H1 (cell line): ENCODE data around the gene KDELR1. TPM values are rescaled to one million over a fixed set of nuclear protein-coding genes. Genes with fewer than 3 reads are reported as not detected.

Experiments
- CTCF ChIA-PET: fragments of 300-600 bp; sonication (Branson Sonifier 250); formaldehyde crosslinking; loops from one replicate; lab custom pipeline; 2021; ENCODE audit not compliant: partially characterized antibody; lab: Charles Lee
- POLR2A ChIA-PET: fragments of 300-600 bp; sonication (Branson Sonifier 250); formaldehyde crosslinking; loops from one replicate; lab custom pipeline; 2021; ENCODE audit warnings: inconsistent platforms; ENCODE audit not compliant: partially characterized antibody; lab: Charles Lee
- DNase-seq, 2 experiments: peaks; one replicate each; pipeline versions ENCODE4 v3.0.0 to v3.0.0-alpha.2; 2010 to 2022; ENCODE audit warnings: low spot score in 2 of 2, low read depth in 1 of 2, mixed read lengths in 1 of 2
- FAIRE-seq: peaks from 2 replicates; lab custom pipeline; 2011; peaks lifted over from hg19 to GRCh38; lab: Jason Lieb, UNC
- H2AFZ ChIP-seq: 2 replicates; pipeline ENCODE4 v1.8.1; 2012; ENCODE audit warnings: low read length, inconsistent platforms
- H2AK5ac ChIP-seq: 2 replicates; pipeline ENCODE4 v1.6.1; 2013; ENCODE audit warnings: low read depth, low read length
- H2BK120ac ChIP-seq: replicated peaks from 2 replicates; pipeline ENCODE3; 2013; ENCODE audit warnings: low read depth, low read length, inconsistent platforms
- H2BK12ac ChIP-seq: 2 replicates; pipeline ENCODE4 v1.6.1; 2013; ENCODE audit warnings: low read depth, low read length
- H2BK15ac ChIP-seq: 2 replicates; pipeline ENCODE4 v1.6.1; 2013; ENCODE audit warnings: low read length
- H2BK20ac ChIP-seq: 2 replicates; pipeline ENCODE4 v1.6.1; 2013; ENCODE audit warnings: low read length
- H2BK5ac ChIP-seq: 2 replicates; pipeline ENCODE4 v1.6.1; 2013; ENCODE audit warnings: low read depth, low read length
- H3K14ac ChIP-seq: 2 replicates; pipeline ENCODE4 v1.6.1; 2013; ENCODE audit warnings: inconsistent platforms; ENCODE audit not compliant: insufficient read length
- H3K18ac ChIP-seq: 2 replicates; pipeline ENCODE4 v1.6.1; 2013; ENCODE audit warnings: low read length; ENCODE audit errors: extremely low read depth
- H3K23ac ChIP-seq: 2 replicates; pipeline ENCODE4 v1.6.1; 2013; ENCODE audit warnings: inconsistent platforms; ENCODE audit not compliant: insufficient read length
- H3K23me2 ChIP-seq: 2 replicates; pipeline ENCODE4 v1.6.1; 2013; ENCODE audit warnings: low read depth, low read length
- H3K27ac ChIP-seq: 2 replicates; pipeline ENCODE4 v1.6.1; 2011; ENCODE audit warnings: low read depth, low read length, inconsistent platforms
- H3K27me3 ChIP-seq, 4 experiments: replicated peaks in 1 of 4; 1 replicate in 1 of 4; 2 replicates in 3 of 4; pipeline versions ENCODE4 v1.6.1 to v1.8.1; 2011 to 2013; ENCODE audit warnings: low read length in 3 of 4, mild to moderate bottlenecking in 3 of 4, inconsistent platforms in 2 of 4, mixed read lengths in 2 of 4, moderate library complexity in 1 of 4; ENCODE audit not compliant: control insufficient read depth in 3 of 4, insufficient read depth in 3 of 4; ENCODE audit errors: extremely low read depth in 1 of 4
- H3K36me3 ChIP-seq, 4 experiments: 2 replicates each; pipeline versions ENCODE4 v1.6.1 to v1.8.1; 2011 to 2013; ENCODE audit warnings: mild to moderate bottlenecking in 4 of 4, low read length in 3 of 4, moderate library complexity in 2 of 4, control low read depth in 1 of 4, inconsistent platforms in 1 of 4; ENCODE audit not compliant: insufficient read depth in 4 of 4, control insufficient read depth in 2 of 4
- H3K4ac ChIP-seq: replicated peaks from 2 replicates; pipeline ENCODE3; 2013; ENCODE audit warnings: low read length, low read depth, mixed read lengths, inconsistent platforms; ENCODE audit not compliant: insufficient read length
- H3K4me1 ChIP-seq, 4 experiments: replicated peaks in 1 of 4; 1 replicate in 1 of 4; 2 replicates in 3 of 4; pipeline versions ENCODE4 v1.6.1 to v1.8.1; 2011 to 2013; ENCODE audit warnings: low read length in 3 of 4, inconsistent platforms in 2 of 4, mixed read lengths in 1 of 4; ENCODE audit not compliant: insufficient read depth in 4 of 4, control insufficient read depth in 3 of 4
- H3K4me2 ChIP-seq, 2 experiments: 2 replicates each; pipeline versions ENCODE4 v1.6.1 to v1.8.1; 2011 to 2013; ENCODE audit warnings: low read depth in 2 of 2, low read length in 2 of 2, control low read depth in 1 of 2, inconsistent platforms in 1 of 2, mild to moderate bottlenecking in 1 of 2; ENCODE audit not compliant: insufficient read depth in 1 of 2
- H3K4me3 ChIP-seq, 4 experiments: fragments of 200-600, 300-600 bp in 1 of 4; sonication (generic), shearing (Covaris generic), sonication (Bioruptor Twin) in 1 of 4; 2 replicates each; pipeline versions ENCODE4 v1.5.1 to v1.8.1; 2011 to 2016; ENCODE audit warnings: low read length in 4 of 4, low read depth in 3 of 4, control low read depth in 2 of 4, inconsistent platforms in 2 of 4, mild to moderate bottlenecking in 2 of 4, mixed read lengths in 1 of 4, moderate library complexity in 1 of 4; ENCODE audit not compliant: insufficient read depth in 2 of 4; ENCODE audit errors: extremely low read depth in 1 of 4
- H3K56ac ChIP-seq: replicated peaks from 2 replicates; pipeline ENCODE3; 2013; ENCODE audit warnings: low read depth, mild to moderate bottlenecking, mixed read lengths, low read length, inconsistent platforms; ENCODE audit not compliant: insufficient read length
- H3K79me1 ChIP-seq: 2 replicates; pipeline ENCODE4 v1.6.1; 2013; ENCODE audit warnings: low read depth, low read length, control low read depth
- H3K79me2 ChIP-seq, 2 experiments: 2 replicates each; pipeline versions ENCODE4 v1.6.1 to v1.8.1; 2012 to 2013; ENCODE audit warnings: low read length in 2 of 2, mild to moderate bottlenecking in 2 of 2, inconsistent platforms in 1 of 2; ENCODE audit not compliant: insufficient read depth in 2 of 2, control insufficient read depth in 1 of 2
- H3K9ac ChIP-seq, 4 experiments: replicated peaks in 1 of 4; 1 replicate in 1 of 4; 2 replicates in 3 of 4; pipeline versions ENCODE4 v1.6.1 to v1.8.1; 2011 to 2013; ENCODE audit warnings: low read depth in 3 of 4, low read length in 3 of 4, control low read depth in 2 of 4, mild to moderate bottlenecking in 2 of 4, moderate library complexity in 2 of 4, inconsistent platforms in 1 of 4; ENCODE audit errors: extremely low read depth in 1 of 4
- H3K9me3 ChIP-seq, 2 experiments: 2 replicates each; pipeline versions ENCODE4 v1.6.1 to v1.8.1; 2012 to 2013; ENCODE audit warnings: mild to moderate bottlenecking in 2 of 2, moderate library complexity in 2 of 2, control low read depth in 1 of 2, inconsistent platforms in 1 of 2, low read depth in 1 of 2, low read length in 1 of 2, mixed read lengths in 1 of 2; ENCODE audit not compliant: insufficient read depth in 2 of 2
- H4K20me1 ChIP-seq, 2 experiments: replicated peaks in 1 of 2; 2 replicates each; pipeline versions ENCODE3 to v1.8.1; 2011 to 2013; ENCODE audit warnings: inconsistent platforms in 2 of 2, low read length in 2 of 2, mild to moderate bottlenecking in 1 of 2; ENCODE audit not compliant: insufficient read depth in 2 of 2, control insufficient read depth in 1 of 2
- H4K5ac ChIP-seq: 2 replicates; pipeline ENCODE4 v1.6.1; 2013; ENCODE audit warnings: low read length, low read depth, mixed read lengths, inconsistent platforms; ENCODE audit not compliant: insufficient read length
- H4K8ac ChIP-seq: 2 replicates; pipeline ENCODE4 v1.8.0; 2013; ENCODE audit warnings: mild to moderate bottlenecking, moderate library complexity, low read length, inconsistent platforms; ENCODE audit not compliant: insufficient read depth; ENCODE audit errors: extremely low read depth
- H4K91ac ChIP-seq: replicated peaks from 2 replicates; pipeline ENCODE3; 2013; ENCODE audit warnings: low read length, mixed read lengths, inconsistent platforms; ENCODE audit not compliant: insufficient read length
- BACH1 ChIP-seq: IDR thresholded peaks from 2 replicates; pipeline ENCODE4 v1.6.1; 2012; ENCODE audit warnings: low read length, improper control_type of control experiment
- BRCA1 ChIP-seq: IDR thresholded peaks from 2 replicates; pipeline ENCODE4 v1.6.1; 2012; ENCODE audit warnings: low read depth, low read length, improper control_type of control experiment
- CEBPB ChIP-seq: IDR thresholded peaks from 2 replicates; pipeline ENCODE4 v1.6.1; 2012; ENCODE audit warnings: low read depth, low read length
- CHD1 ChIP-seq: IDR thresholded peaks from 2 replicates; pipeline ENCODE4 v1.6.1; 2012; ENCODE audit warnings: low read depth, low read length, improper control_type of control experiment
- EZH2 ChIP-seq: fragments of 200-600 bp; sonication (generic); IDR thresholded peaks from 2 replicates; pipeline ENCODE4 v1.7.1; 2012; ENCODE audit warnings: low read depth, mild to moderate bottlenecking, moderate library complexity, low read length, inconsistent platforms; ENCODE audit not compliant: severe bottlenecking
- POLR2A ChIP-seq, 2 experiments: IDR thresholded peaks; 1 replicate in 1 of 2; 2 replicates in 1 of 2; pipeline ENCODE4 v1.6.1; 2011; ENCODE audit warnings: low read depth in 2 of 2, low read length in 2 of 2, mild to moderate bottlenecking in 2 of 2; ENCODE audit errors: control extremely low read depth in 1 of 2
- POU5F1 ChIP-seq: IDR thresholded peaks from 2 replicates; pipeline ENCODE4 v1.6.1; 2011; ENCODE audit warnings: low read depth, mild to moderate bottlenecking, low read length, moderate library complexity
- RNF2 ChIP-seq: fragments of 200-900, 300-1000 bp; sonication (generic); IDR thresholded peaks from 2 replicates; pipeline ENCODE4 v1.7.1; 2016; ENCODE audit warnings: borderline replicate concordance, low read depth, mild to moderate bottlenecking, antibody characterized with exemption, low read length; ENCODE audit not compliant: poor library complexity, severe bottlenecking; ENCODE audit errors: missing control alignments
- WGBS, 2 experiments: shearing (Covaris generic) in 1 of 2; methylation state at CpG; one replicate each; pipeline versions ENCODE4 v1.1.6 to v1.1.7; 2013 to 2015; ENCODE audit warnings: low lambda C conversion rate in 2 of 2, mixed read lengths in 2 of 2, inconsistent platforms in 1 of 2, low coverage in 1 of 2, missing lambda C conversion rate in 1 of 2; ENCODE audit not compliant: insufficient replicate concordance in 2 of 2, insufficient coverage in 1 of 2, insufficient read length in 1 of 2; ENCODE audit errors: extremely low coverage in 1 of 2, missing lambda C conversion rate in 1 of 2; 5-methylcytosine and 5-hydroxymethylcytosine counted together
- polyA plus RNA-seq, 7 experiments: library from polyadenylated mRNA; depleted of rRNA in 3 of 7; stranded (reverse) in 5 of 7; unstranded in 2 of 7; fragments of >200 nt in 5 of 7; fragments of 200-250 nt in 2 of 7; gene quantifications; 1 replicate in 5 of 7; 2 replicates in 1 of 7; 4 replicates in 1 of 7; pipeline versions ENCODE4 v1.2.1 to v1.2.3, GENCODE V29; 2011 to 2013; ENCODE audit warnings: missing spikeins in 2 of 7, mixed read lengths in 2 of 7
- total RNA-seq: library from RNA; stranded (reverse); fragmentation: NEBNext Ultra II Directional; extraction: Animal tissue kit (Norgen Biotek cat#: 25700); gene quantifications from 2 replicates; pipeline ENCODE4 v1.2.1, GENCODE V29; 2021
- TF ChIP-seq, protein P1 (sequence below): IDR thresholded peaks from 2 replicates; pipeline ENCODE4 v1.6.1; 2012; ENCODE audit warnings: low read length, inconsistent platforms

KDELR1 gene
- total and polyA plus RNA-seq, 2 of the 8 experiments (the other 6 are each of a cell fraction or from before 2014, with no cell fraction given): 225 to 231 TPM

DNA sequence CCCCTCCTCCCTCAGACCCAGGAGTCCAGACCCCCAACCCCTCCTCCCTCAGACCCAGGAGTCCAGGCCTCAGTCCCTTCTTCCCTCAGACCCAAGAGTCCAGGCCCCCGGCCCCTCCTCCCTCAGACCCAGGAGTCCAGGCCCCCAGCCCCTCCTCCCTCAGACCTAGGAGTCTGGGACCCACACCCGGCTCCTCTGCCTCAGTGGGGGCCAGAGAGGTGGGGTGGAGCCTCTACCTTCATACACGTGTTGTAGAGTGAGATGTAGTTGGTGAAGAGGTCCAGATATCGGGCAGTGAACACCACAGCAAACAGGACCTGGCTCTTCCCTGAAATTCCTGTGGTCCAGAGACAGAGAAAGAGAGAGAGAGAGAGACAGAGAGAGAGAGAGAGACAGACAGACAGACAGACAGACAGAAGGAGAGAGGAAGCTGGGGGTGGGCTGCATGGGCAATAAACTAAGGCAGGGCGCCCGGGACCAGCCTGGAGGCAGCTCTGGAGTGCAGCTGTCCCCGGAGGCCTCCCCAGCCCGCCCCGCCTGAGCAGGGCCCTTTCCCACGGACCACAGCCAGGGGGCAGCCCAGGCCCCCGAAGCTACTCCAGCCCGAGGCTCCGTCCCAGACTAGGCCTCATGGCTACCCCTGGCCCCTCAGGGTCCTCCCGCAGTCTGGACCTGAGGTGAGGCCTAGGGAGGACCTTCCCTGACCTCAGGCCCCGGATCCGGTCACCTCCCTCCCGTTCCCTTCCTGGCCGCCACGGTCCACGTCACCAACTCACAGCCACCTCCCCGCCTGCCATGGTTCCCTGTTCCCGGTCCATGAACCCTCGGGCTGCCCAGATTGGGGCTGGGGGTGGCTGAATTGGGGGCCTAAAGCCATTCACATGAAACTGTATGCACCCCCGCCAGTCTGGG is 907 bp downstream of the KDELR1 start:
- CTCF ChIA-PET: interaction anchor here (0.6 to 2.3 kb wide), 44 partner anchors 7 to 961 kb away, joined by 3 to 25 read pairs (median 5); partner anchors contain the start of genes SYNGR4 and TMEM143
- Histone ChIP-seq H3K9ac (peak overlapping the region; percentile 84 to 88 (median 86)), H3K27ac (peak overlapping the region; percentile 72; the same call in 1 of the 2 replicates)
- TF ChIP-seq CHD1 (no peak), BACH1 (no peak), RNF2 (no peak), EZH2 (no peak), POLR2A (IDR thresholded peaks at IDR 0.05; ENCODE audit: control extremely low read depth in 1 of 2, low read depth in 2 of 2, low read length in 2 of 2) (no peak), BRCA1 (no peak), POU5F1 (no peak), CEBPB (no peak)
- TF ChIP-seq, protein P1, sequence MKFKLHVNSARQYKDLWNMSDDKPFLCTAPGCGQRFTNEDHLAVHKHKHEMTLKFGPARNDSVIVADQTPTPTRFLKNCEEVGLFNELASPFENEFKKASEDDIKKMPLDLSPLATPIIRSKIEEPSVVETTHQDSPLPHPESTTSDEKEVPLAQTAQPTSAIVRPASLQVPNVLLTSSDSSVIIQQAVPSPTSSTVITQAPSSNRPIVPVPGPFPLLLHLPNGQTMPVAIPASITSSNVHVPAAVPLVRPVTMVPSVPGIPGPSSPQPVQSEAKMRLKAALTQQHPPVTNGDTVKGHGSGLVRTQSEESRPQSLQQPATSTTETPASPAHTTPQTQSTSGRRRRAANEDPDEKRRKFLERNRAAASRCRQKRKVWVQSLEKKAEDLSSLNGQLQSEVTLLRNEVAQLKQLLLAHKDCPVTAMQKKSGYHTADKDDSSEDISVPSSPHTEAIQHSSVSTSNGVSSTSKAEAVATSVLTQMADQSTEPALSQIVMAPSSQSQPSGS: no peak

More for the DNA sequence above, 907 bp downstream of the KDELR1 start:
- FAIRE-seq (no peak), DNase-seq (peak in 1 of 2 experiments; percentile 84)
- Histone ChIP-seq H4K8ac (peak overlapping the region; percentile 63; the same call in 1 of the 2 replicates), H3K14ac (peak overlapping the region; percentile 13), H3K79me2 (peaks cover 0 to 10% of the 10 kb centered on the region in 2 experiments; a peak in 1 of 4 replicates), H2BK120ac (no peak overlapping the region), H3K27me3 (peaks cover 6 to 27% (median 22%) of the 10 kb centered on the region in 4 experiments), H2AK5ac (no peak overlapping the region), H2BK12ac (no peak overlapping the region), H4K5ac (peak overlapping the region; percentile 86), H3K9me3 (no peaks in the 10 kb centered on the region), H2BK5ac (peak overlapping the region; percentile 95; the same call in 1 of the 2 replicates), H2BK15ac (no peak overlapping the region), H3K79me1 (peaks cover 4% of the 10 kb centered on the region; the same call in 1 of the 2 replicates), H4K91ac (peak overlapping the region; percentile 98), H3K23ac (no peak overlapping the region), H2AFZ (no peak overlapping the region), H3K36me3 (peaks cover 15 to 36% (median 25%) of the 10 kb centered on the region in 4 experiments), H3K4me3 (peak overlapping the region; percentile 81 to 96 (median 90)), H2BK20ac (no peak overlapping the region), H3K18ac (peak overlapping the region; percentile 97), H3K23me2 (peaks cover 17% of the 10 kb centered on the region; the same call in 1 of the 2 replicates), H3K4me1 (peaks cover 0 to 26% (median 13%) of the 10 kb centered on the region in 4 experiments; a peak in 6 of 7 replicates), H3K4me2 (peak overlapping the region; percentile 75 to 90), H3K4ac (peak overlapping the region; percentile 69), H4K20me1 (peaks cover 1 to 3% of the 10 kb centered on the region in 2 experiments), H3K56ac (peak overlapping the region; percentile 95)
- POLR2A ChIA-PET: interaction anchor here (0.8 to 2.0 kb wide), 12 partner anchors 10 to 98 kb away, joined by 3 to 27 read pairs (median 5); partner anchors contain the start of genes GRWD1, SYNGR4 and TMEM143
- WGBS, 2 experiments: 10% methylated on average over 18 of the region's 24 CpGs; no CpG with 5 or more reads in 1 of the 2 experiments
